Peyer's patch (tissue), 4 donors: ENCODE results near the gene PSMC3IP. TPM values are rescaled to one million over a fixed set of nuclear protein-coding genes. Genes with fewer than 3 reads are reported as not detected.

Experiments used
- DNase-seq, 3 donors: peaks; one replicate each; pipeline ENCODE4 v3.0.0-alpha.2; 2017 to 2019
- H3K27ac ChIP-seq, 4 donors: fragments of 200-600 bp; sonication (generic); one replicate each; pipeline ENCODE4 v1.5.1; 2016 to 2019
- H3K27me3 ChIP-seq, 2 donors: fragments of 200-600 bp; sonication (generic); one replicate each; pipeline ENCODE4 v1.5.1; 2019
- H3K36me3 ChIP-seq, 3 donors: fragments of 200-600 bp; sonication (generic); one replicate each; pipeline ENCODE4 v1.5.1; 2016 to 2019
- H3K4me1 ChIP-seq, 4 donors: fragments of 200-600 bp; sonication (generic); one replicate each; pipeline ENCODE4 v1.5.1; 2016 to 2019
- H3K4me3 ChIP-seq, 4 donors: fragments of 200-600 bp; sonication (generic); 1 replicate in 3 of 4; 2 replicates in 1 of 4; pipeline ENCODE4 v1.5.1; 2016 to 2019; ENCODE audit warnings: mild to moderate bottlenecking in 1 of 4
- H3K9me3 ChIP-seq, 4 donors: fragments of 200-600 bp; sonication (generic); one replicate each; pipeline ENCODE4 v1.5.1; 2016 to 2019; ENCODE audit warnings: mild to moderate bottlenecking in 1 of 4
- CTCF ChIP-seq, 6 experiments: fragments of 450-650 bp in 4 of 6; fragments of 200-600 bp in 2 of 6; sonication (generic) in 1 of 6; IDR thresholded peaks; one replicate each; pipeline ENCODE4 v1.5.1; 2017 to 2019; ENCODE audit warnings: antibody characterized with exemption in 6 of 6, mild to moderate bottlenecking in 3 of 6, moderate library complexity in 1 of 6
- POLR2A ChIP-seq, 2 donors: fragments of 450-650 bp; IDR thresholded peaks; one replicate each; pipeline ENCODE4 v1.5.1; 2017; ENCODE audit warnings: antibody characterized with exemption in 2 of 2, mild to moderate bottlenecking in 2 of 2, moderate library complexity in 2 of 2
- total RNA-seq, 4 donors: library from RNA; depleted of rRNA; stranded (reverse); fragments of >200 nt; gene quantifications; one replicate each; pipeline ENCODE4 v1.1.0, GENCODE V29; 2016

PSMC3IP gene
- total RNA-seq, 4 donors from 2014 or later = 1.2 to 1.5 TPM; not detected in 2

GRCh38 chr17:42537156-42537805 is 40.2 kb downstream of the PSMC3IP start:
- Histone ChIP-seq H3K27ac (peak overlapping the region; percentile 85 to 98 (median 88)), H3K36me3 (peaks cover 0 to 22% (median 0%) of the 10 kb centered on the region in 3 donors), H3K9me3 (no peaks in the 10 kb centered on the region), H3K4me3 (peak overlapping the region; percentile 52 to 96 (median 78)), H3K4me1 (peaks cover 0 to 33% (median 9%) of the 10 kb centered on the region in 4 donors), H3K27me3 (no peaks in the 10 kb centered on the region)
- no peak for TF ChIP-seq POLR2A (IDR thresholded peaks at IDR 0.05)
- TF ChIP-seq CTCF (IDR thresholded peaks at IDR 0.05) = no peak
- no peak for DNase-seq

GRCh38 chr17:42536372-42537155 is 41.0 kb downstream of the PSMC3IP start:
- TF ChIP-seq CTCF (IDR thresholded peaks at IDR 0.05) (peak in 3 of 6 experiments; percentile 10 to 46 (median 22)), POLR2A (IDR thresholded peaks at IDR 0.05) (no peak)
- Histone ChIP-seq H3K9me3 (no peaks in the 10 kb centered on the region), H3K4me3 (peak overlapping the region; percentile 52 to 96 (median 78)), H3K27me3 (no peaks in the 10 kb centered on the region), H3K27ac (peak overlapping the region; percentile 85 to 98 (median 88)), H3K36me3 (peaks cover 0 to 19% (median 0%) of the 10 kb centered on the region in 3 donors), H3K4me1 (peaks cover under 1 to 30% (median 9%) of the 10 kb centered on the region in 4 donors)
- DNase-seq = peak; percentile 79 to 93 (median 86)

- Histone ChIP-seq H3K27ac (peak within 1 kb of the TSS; percentile 85 to 98 (median 88)), H3K4me3 (peak within 1 kb of the TSS; percentile 52 to 96 (median 78)), H3K36me3 (peaks cover 0 to 16% (median 0%) of the 10 kb centered on the region in 3 donors), H3K9me3 (no peaks in the 10 kb centered on the region), H3K27me3 (no peaks in the 10 kb centered on the region), H3K4me1 (peaks cover 4 to 30% (median 10%) of the 10 kb centered on the region in 4 donors)
- TF ChIP-seq CTCF (IDR thresholded peaks at IDR 0.05) (no peak), POLR2A (IDR thresholded peaks at IDR 0.05) (peak; percentile 49 to 64)
- DNase-seq = peak; percentile 97 to 98 (median 97)
Measured at GRCh38 chr17:42536048-42536371, 41.5 kb downstream of the PSMC3IP start, which contains the start of gene NAGLU. NAGLU (plus strand) TSS chr17:42536241; CDS start chr17:42536273, 32 bp downstream.

GRCh38 chr17:42535155-42536047 is 42.1 kb downstream of the PSMC3IP start:
- no peaks in the 10 kb centered on the region for H3K27me3 ChIP-seq
- H3K36me3 ChIP-seq = peaks cover 0 to 13% (median 0%) of the 10 kb centered on the region in 3 donors
- H3K9me3 ChIP-seq = no peaks in the 10 kb centered on the region
- peaks cover 4 to 29% (median 12%) of the 10 kb centered on the region in 4 donors for H3K4me1 ChIP-seq
- peak overlapping the region; percentile 52 to 96 (median 78) for H3K4me3 ChIP-seq
- no peak for DNase-seq
- TF ChIP-seq POLR2A (IDR thresholded peaks at IDR 0.05) (no peak), CTCF (IDR thresholded peaks at IDR 0.05) (no peak)
- peak overlapping the region; percentile 85 to 98 (median 88) for H3K27ac ChIP-seq
